Neutrophil (primary cell): Measurements from ENCODE around the gene TEX9.

Experiments used
- H3K27ac ChIP-seq: fragments of 200-600 bp; sonication (generic); 2 replicates; pipeline ENCODE4 v1.5.1; 2016; ENCODE audit warnings: mild to moderate bottlenecking, moderate library complexity
- H3K27me3 ChIP-seq: fragments of 200-600 bp; sonication (generic); 2 replicates; pipeline ENCODE4 v1.6.0; 2016; ENCODE audit warnings: mild to moderate bottlenecking
- H3K36me3 ChIP-seq: fragments of 200-600 bp; sonication (generic); 2 replicates; pipeline ENCODE4 v1.5.1; 2017
- H3K4me1 ChIP-seq, 2 experiments: fragments of 200-600 bp in 1 of 2; sonication (generic) in 1 of 2; 1 replicate in 1 of 2; 2 replicates in 1 of 2; pipeline versions ENCODE4 v1.5.1 to v1.6.1; 2013 to 2016; ENCODE audit warnings: low read depth in 1 of 2, low read length in 1 of 2, mild to moderate bottlenecking in 1 of 2, moderate library complexity in 1 of 2; ENCODE audit not compliant: control insufficient read depth in 1 of 2, insufficient read depth in 1 of 2
- H3K4me3 ChIP-seq, 2 experiments: fragments of 200-600 bp in 1 of 2; sonication (generic) in 1 of 2; 1 replicate in 1 of 2; 2 replicates in 1 of 2; pipeline ENCODE4 v1.5.1; 2013 to 2016; ENCODE audit warnings: low read depth in 1 of 2, low read length in 1 of 2, mild to moderate bottlenecking in 1 of 2, moderate library complexity in 1 of 2
- H3K9me3 ChIP-seq: fragments of 200-600 bp; sonication (generic); 2 replicates; pipeline ENCODE4 v1.5.1; 2016
- TF ChIP-seq, protein P1 (sequence below): fragments of 200-600 bp; sonication (generic); IDR thresholded peaks from 2 replicates; pipeline ENCODE4 v1.5.1; 2016; ENCODE audit warnings: antibody characterized with exemption

Gene TEX9

DNA sequence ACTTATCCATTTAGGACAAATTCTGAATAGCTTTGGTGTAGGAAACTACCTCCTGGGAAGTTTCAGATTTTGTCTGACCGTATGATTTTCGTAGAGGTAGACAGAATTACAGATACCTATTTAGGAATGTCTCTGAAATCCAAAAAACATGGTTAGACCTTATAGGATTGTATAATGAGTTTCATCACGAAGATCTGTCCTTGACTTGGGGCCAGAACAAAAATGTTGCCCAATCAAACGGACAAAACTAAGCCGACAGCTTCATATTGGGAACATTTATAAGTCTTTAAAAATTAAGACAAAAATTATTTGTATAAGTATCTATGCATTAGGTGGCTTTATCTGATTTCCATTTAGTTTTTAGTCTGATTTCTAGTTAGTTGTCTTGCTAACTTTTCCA is 67.1 kb downstream of the TEX9 start:
- Histone ChIP-seq H3K27ac (no peak overlapping the region), H3K4me1 (no peaks in the 10 kb centered on the region), H3K9me3 (no peaks in the 10 kb centered on the region), H3K4me3 (no peak overlapping the region), H3K27me3 (no peaks in the 10 kb centered on the region), H3K36me3 (no peaks in the 10 kb centered on the region)
- TF ChIP-seq, protein P1, sequence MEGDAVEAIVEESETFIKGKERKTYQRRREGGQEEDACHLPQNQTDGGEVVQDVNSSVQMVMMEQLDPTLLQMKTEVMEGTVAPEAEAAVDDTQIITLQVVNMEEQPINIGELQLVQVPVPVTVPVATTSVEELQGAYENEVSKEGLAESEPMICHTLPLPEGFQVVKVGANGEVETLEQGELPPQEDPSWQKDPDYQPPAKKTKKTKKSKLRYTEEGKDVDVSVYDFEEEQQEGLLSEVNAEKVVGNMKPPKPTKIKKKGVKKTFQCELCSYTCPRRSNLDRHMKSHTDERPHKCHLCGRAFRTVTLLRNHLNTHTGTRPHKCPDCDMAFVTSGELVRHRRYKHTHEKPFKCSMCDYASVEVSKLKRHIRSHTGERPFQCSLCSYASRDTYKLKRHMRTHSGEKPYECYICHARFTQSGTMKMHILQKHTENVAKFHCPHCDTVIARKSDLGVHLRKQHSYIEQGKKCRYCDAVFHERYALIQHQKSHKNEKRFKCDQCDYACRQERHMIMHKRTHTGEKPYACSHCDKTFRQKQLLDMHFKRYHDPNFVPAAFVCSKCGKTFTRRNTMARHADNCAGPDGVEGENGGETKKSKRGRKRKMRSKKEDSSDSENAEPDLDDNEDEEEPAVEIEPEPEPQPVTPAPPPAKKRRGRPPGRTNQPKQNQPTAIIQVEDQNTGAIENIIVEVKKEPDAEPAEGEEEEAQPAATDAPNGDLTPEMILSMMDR: no peak

DNA sequence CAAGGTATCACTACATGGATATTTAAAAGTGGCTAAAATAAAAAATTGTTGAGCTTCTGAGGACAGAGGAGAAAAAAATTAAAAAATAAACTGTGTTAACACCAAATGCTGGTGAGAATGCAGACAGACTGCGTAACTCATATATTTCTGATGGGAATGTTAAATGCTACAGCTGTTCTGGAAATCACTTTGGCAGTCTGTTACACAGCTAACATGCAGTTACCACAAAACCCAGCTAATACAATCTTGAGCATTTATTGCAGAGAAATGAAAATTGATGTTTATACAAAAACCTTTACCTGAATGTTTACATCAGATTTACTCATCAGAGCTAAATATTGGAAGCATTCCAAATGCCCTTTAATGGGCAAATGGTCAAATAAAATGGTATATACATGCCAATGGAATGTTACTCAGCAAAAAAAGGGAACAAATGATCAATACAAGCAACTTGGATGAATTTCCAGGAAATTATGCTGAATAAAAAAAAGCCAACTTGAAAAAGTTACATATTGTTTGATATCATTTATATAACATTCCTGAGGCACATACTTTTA is 75.1 kb downstream of the TEX9 start:
- Histone ChIP-seq H3K36me3 (no peaks in the 10 kb centered on the region), H3K4me3 (no peak overlapping the region), H3K27ac (no peak overlapping the region), H3K4me1 (no peaks in the 10 kb centered on the region), H3K27me3 (no peaks in the 10 kb centered on the region), H3K9me3 (no peaks in the 10 kb centered on the region)
- TF ChIP-seq, protein P1: no peak

DNA sequence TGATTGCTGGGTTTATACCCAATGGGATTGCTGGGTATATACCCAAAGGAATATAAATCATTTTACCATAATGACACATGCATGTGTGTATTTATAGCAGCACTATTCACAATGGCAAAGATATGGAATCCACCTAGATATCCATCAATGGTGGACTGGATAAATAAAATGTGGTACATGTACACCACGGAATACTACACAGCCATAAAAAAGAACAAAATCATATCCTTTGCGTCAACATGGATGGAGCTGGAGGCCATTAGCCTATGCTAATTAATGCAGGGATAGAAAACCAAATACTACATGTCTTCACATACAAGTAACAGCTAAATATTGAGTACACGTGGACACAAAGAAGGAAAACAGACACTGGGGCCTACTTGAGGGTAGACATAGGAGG is 77.1 kb downstream of the TEX9 start:
- TF ChIP-seq, protein P1: no peak
- Histone ChIP-seq H3K9me3 (no peaks in the 10 kb centered on the region), H3K27me3 (no peaks in the 10 kb centered on the region), H3K27ac (no peak overlapping the region), H3K4me1 (no peaks in the 10 kb centered on the region), H3K36me3 (no peaks in the 10 kb centered on the region), H3K4me3 (no peak overlapping the region)

DNA sequence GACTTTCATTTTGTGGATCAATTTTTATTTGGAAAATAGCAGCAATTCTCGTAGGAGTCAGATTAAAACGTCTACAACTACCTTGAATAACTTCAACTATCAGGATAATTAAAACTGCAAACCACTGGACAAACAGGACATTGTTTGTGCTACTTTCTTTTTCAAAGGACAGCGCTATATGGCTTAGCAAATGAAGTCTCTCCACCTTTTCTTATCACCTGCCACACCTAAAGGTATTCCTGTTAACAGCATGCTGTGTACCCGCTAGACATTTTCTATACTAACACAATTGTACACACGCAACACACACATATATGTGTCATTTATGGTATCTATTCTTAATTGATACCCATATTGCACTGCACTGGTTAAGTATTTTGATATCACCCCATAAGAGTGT is 80.5 kb downstream of the TEX9 start:
- Histone ChIP-seq H3K4me1 (no peaks in the 10 kb centered on the region), H3K27me3 (no peaks in the 10 kb centered on the region), H3K36me3 (no peaks in the 10 kb centered on the region), H3K9me3 (no peaks in the 10 kb centered on the region), H3K27ac (no peak overlapping the region), H3K4me3 (no peak overlapping the region)
- TF ChIP-seq, protein P1: no peak

DNA sequence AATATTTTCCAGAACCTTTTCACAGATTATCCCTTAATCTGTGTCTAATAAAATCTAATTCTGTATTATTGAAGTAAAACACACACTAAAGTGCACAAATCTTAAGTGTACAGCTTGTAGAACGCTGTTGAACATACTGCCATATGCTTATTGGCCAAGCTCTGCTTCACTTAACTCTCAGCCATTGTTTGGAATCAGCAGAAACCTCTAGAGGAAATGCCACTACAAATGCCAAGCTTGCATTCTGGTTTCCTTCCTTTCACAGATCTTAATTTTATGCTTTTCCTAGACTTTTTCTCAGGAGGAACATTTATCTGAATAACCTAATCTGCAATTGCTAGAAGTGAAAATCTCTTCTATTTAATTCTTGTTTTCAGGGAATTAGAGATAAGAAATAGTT is 89.6 kb downstream of the TEX9 start:
- H3K27ac ChIP-seq: no peak overlapping the region
- no peaks in the 10 kb centered on the region for H3K4me1 ChIP-seq
- H3K27me3 ChIP-seq: no peaks in the 10 kb centered on the region
- TF ChIP-seq, protein P1: no peak
- H3K9me3 ChIP-seq: no peaks in the 10 kb centered on the region
- H3K4me3 ChIP-seq: no peak overlapping the region
- no peaks in the 10 kb centered on the region for H3K36me3 ChIP-seq

DNA sequence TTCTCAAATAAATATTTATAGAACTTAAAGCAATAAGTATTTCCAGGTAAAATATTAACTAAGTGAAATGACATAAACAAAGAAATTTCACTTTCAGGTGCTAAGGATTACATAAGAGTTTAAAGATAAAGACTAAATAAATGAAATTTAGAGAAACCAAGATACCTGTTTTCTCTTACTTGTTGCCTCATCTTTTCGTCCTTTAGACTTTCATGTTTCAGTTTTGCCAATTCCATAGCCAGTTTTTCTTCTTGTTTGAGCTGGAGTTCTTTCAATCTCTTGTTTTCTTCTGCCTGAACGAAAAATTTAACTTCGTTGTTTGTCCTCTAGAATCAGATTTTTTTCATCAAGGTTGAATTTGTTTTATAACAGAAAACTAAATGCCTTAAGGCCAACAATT is 91.0 kb downstream of the TEX9 start:
- Histone ChIP-seq H3K27ac (no peak overlapping the region), H3K36me3 (no peaks in the 10 kb centered on the region), H3K27me3 (no peaks in the 10 kb centered on the region), H3K4me3 (no peak overlapping the region), H3K4me1 (no peaks in the 10 kb centered on the region), H3K9me3 (no peaks in the 10 kb centered on the region)
- TF ChIP-seq, protein P1: no peak
